Activated T-cell treated with anti-CD3 and anti-CD28 coated beads, Interleukin-2, amount 50 U/mL, for 48 hours (primary cell): ENCODE data around the gene HMG20A.

Experiments
- DNase-seq, 2 experiments: peaks; one replicate each; pipeline ENCODE4 v3.0.0-alpha.2; 2020

The HMG20A gene

DNA sequence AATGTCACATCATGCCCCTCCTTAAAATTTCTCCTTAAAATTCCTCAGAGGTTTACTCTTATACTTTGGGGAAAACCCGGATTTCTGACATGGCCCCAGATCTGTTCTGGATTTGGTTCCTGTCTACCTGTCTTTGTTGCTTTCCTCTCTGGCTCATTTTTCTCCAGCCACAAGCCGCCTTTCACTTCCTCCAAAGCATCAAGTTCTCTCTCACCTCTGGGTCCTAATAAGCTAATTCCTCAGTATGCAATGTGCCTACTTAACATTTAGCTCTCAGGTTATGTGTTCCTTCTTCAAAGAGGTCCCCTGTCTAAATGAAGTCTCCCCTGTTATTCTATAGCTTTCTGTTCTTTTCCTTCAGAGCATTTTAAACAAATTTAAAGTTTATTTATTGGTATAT is 16.1 kb downstream of the HMG20A start:
- no peak for DNase-seq

DNA sequence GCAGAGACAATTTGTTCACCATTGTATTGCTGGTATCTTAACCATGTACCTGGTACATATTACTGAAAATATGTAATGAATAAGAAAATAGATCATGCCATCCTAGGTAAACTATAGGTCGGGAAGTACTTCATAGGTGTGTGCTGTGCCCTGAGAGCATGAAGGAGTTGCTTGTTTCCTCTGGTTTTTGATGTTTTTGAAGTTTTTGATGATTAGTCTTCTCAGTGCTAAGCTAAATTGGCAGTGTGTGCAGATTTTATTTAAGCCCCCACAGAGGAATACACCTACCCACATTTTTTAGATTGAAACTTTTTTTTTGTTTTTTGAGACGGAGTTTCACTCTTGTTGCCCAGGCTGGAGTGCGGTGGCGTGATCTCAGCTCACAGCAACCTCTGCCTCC is 16.6 kb downstream of the HMG20A start:
- no peak for DNase-seq

GRCh38 chr15:77440378-77440999 is 19.8 kb downstream of the HMG20A start:
- no peak for DNase-seq

DNA sequence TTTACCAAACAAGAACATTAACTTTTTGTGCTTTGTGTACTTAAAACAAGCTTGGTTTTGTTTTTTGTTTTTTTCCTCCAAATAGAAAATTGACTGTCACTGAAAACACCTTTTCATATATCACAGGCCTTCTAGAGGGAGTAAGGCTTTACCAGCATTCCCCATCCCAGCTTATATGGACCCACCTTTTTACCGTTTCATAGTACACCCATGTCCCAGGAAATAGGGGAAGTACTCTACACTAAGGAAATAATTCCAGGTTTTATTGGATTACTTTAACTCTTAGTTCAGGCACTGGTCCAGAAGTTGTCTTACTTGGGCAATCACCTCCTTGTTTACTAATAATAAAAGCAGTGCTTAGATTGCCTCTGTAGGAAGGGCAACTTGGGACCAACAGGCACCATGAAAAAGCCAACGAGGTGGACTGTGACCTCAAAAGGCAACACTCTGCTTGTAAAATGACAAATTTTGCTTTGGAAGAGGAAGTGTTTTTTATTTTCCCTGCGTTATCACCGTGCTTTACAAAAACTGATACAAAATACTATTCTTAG is 26.2 kb downstream of the HMG20A start:
- DNase-seq, result no peak

DNA sequence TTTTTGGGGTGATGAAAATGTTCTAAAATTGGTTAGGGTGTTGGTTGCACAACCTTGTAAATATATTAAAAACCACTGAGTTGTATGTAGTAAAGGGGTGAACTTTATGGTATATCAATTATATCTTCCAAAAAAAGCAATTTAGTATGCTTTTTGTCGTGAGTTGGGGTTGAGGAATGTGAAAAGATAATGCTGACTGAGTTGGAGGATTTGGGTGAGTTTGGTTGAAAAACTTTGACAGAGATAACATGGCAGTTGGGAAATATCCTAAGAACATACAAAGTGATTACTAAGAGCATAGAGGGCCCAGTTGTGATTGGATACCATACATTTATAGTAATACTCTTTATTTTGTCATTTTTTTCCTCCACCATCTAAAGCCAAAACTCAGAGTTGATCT is 33.6 kb downstream of the HMG20A start:
- DNase-seq, result no peak

- no peak for DNase-seq
Measured at GRCh38 chr15:77454951-77455350, 34.3 kb downstream of the HMG20A start.

DNA sequence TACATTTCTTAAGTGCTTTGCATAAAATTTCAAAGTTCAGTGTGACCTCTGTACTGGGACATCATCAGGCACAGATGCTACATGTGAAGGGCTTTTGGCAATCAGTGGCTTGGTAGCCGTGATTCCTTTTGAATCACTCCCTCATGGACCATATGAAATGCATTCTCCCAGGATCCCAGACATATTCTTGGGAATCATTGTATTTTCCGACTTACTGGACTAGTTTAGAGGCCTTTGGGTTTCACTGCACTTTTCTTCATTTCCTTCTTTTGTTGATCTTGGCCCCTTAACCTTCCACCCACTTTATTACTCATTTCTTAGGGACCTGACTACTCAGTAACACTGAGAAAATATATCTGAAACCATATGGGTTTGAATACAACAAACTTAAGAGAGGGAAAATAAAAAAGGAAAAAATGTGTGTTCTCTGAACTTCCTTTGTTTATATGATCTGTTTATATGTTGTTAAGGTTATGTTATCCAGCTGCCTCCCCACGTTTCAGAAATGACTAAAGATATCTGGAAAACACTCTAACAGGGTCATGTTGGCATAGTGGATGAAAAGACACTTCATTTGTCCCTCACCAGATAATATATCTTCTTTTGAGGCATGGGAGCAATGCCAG is 35.1 kb downstream of the HMG20A start:
- no peak for DNase-seq

GRCh38 chr15:77456746-77457145 is 36.1 kb downstream of the HMG20A start:
- no peak for DNase-seq

DNA sequence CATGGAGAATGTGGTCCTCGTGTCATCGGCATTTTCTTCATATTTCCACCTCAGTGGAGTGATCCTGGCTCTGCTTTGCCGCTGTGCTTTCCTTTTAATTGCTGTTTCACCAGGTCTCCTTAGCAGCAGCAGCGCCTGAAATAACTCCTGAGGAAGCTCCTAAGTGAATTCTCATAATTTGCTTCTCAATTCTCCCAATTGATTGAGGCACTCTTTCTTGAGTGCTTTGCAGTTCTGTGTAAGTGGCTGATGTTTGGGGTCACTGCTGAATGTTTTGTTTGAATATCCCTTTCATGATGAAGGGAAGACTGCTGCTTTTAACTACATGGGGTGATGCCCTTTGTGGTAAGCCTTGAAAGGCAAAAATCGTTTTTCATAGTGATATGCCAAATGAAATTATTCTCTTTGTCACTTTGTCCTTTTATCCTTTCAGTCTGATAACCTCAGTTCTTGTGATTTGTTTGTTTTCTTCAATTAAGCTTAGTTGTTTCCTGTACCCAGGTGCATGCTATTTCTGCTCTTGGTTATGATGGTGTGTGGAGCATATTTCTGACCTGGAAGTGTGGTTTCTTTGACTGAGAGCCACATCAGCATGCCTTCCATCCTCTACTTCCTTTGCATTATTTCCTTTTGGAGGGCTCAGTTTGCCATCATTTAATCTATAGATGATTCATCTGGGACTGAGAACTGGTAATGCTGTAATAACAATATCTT is 36.7 kb downstream of the HMG20A start:
- no peak for DNase-seq

- no peak for DNase-seq
Measured at GRCh38 chr15:77457905-77458265, 37.2 kb downstream of the HMG20A start.

GRCh38 chr15:77459031-77459430 is 38.3 kb downstream of the HMG20A start:
- no peak for DNase-seq

DNA sequence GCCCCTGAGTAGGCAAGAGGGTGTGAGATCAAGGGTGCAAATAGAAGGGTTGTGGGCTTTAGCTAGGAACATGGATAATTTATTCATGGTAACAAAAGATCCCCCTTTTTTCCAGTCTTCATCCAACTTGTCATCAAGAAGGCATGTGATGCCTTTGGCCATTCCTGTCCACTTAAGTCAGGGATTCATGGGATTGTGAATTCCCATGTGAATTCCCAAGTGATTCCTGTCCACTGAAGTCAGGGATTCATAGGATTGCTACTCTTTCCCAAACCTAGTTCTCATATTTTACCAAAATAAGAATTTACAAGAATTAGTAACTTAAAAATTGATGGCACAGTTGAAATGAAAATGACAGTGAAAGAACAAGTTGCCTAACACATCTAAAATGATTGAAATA is 40.8 kb downstream of the HMG20A start:
- no peak for DNase-seq

DNA sequence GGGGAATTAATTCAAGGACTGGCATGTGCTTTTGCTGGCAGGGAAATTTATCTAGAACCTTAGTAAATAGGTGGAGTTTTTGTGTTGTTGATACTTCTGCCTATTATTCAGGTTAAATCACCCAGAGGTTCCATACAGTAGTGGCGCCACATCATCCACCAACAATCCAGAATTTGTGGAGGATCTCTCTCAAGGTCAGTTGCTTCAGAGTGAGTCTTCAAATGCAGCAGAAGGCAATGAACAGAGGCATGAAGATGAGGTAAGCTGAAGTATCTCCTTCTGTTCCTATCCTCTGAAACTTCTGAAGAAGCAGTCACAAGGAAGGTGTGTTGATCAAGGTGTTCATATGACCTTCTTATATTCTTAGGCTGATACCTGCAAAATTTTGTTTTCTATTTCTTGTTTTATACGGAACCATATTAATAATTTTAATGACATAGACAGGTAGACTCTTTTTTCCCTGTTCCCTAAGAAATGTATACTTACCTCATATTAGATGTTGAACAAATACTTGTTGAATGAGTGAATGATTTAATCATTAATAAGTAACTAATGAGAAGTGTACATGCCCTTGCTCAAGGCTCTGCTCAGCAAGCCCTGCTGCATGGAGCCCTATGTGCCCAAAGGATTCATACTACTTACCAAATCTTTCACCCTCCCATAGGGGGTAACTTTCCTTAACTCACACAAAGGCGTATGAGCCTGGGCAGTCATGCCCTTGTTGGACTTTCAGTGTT is 43.6 kb downstream of the HMG20A start:
- no peak for DNase-seq

GRCh38 chr15:77466521-77466920 is 45.8 kb downstream of the HMG20A start:
- DNase-seq, result no peak

DNA sequence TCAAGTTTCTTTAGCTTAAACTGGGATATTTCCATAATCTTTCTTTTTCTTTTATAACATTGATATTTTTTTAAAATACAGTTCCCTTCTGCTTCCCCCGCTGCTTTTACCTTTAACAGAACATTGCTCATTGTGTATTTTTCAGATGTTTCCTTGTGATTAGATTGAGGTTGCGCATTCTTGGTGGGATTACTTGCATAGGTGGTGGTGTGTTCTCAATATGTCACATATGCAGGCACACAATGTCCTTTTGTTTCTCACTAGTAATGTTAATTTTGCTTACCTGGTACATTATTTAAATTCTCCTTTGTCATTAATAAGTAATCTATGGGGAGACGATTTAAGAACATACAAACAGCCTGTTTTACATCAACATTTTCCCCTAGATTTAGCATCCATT is 48.2 kb downstream of the HMG20A start:
- DNase-seq, result no peak

- DNase-seq, result no peak
Measured at GRCh38 chr15:77470235-77470634, 49.5 kb downstream of the HMG20A start.

- no peak for DNase-seq
Measured at GRCh38 chr15:77473328-77473727, 52.6 kb downstream of the HMG20A start.

DNA sequence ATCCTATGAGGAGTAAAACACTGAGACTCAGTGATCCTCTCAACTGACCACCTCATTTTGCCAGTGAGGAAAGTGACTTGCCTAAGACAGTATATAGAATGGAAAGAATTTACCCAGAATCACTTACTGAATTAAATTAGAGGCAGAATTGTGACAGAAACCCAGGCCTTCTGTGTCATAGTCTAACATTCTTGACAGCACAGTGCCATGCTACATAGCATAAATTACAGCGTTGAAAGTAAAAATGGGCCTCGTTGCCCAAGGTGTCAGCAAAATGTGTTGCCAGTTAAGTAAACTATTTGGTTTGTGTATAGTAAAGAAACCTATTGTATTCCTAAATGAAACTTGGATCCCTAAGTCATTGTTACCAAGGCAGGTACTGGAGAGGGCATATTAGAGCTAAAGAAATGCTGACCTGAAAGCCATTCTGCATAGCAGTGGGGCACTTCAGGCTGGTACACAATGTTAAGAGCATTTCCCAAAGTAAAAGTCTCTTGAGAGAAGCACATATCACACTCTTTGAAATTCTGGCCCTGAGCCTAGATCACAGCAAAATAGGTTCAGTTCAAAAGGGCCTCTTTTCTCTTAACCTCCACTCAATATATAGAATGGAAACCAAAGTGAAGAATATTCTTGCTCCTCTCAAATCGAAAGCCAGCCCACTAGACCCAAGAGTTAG is 53.8 kb downstream of the HMG20A start:
- DNase-seq, result no peak

DNA sequence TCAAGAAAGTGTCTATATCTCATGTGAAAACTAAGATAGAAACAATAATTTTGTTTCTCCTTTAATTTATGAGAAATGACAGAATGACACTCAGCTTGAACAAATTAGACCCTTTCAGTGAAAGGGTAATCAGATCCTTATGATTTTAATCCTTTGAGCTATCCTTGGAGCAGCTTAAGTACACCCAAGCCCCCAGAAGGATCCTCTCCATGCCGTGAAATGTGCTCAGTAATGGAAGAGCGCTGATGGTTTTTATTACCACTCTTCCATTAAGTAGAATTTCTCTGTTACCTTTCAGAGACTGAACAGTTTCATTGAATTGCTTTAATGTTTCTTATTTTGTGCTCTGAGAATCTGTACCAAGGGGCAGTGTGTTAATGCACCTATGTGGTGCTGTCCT is 54.3 kb downstream of the HMG20A start:
- no peak for DNase-seq

- DNase-seq, result no peak
Measured at GRCh38 chr15:77475898-77476297, 55.2 kb downstream of the HMG20A start.

GRCh38 chr15:77476995-77477394 is 56.3 kb downstream of the HMG20A start:
- DNase-seq, result no peak

DNA sequence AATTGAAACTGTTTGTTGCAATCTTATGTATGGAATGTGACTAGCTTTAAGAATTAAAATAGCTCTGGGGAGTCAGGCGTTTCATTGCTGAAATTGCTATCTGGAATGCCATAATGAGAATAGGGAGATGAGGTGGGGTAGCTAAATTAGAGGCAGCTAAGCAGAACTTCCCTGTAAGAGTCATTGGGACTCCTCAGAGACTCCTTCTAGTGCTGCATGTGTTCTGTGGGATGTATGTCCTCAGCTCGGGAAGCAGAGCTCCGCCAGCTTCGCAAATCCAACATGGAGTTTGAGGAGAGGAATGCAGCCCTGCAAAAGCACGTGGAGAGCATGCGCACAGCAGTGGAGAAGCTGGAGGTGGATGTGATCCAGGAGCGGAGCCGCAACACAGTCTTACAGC is 57.4 kb downstream of the HMG20A start:
- no peak for DNase-seq

DNA sequence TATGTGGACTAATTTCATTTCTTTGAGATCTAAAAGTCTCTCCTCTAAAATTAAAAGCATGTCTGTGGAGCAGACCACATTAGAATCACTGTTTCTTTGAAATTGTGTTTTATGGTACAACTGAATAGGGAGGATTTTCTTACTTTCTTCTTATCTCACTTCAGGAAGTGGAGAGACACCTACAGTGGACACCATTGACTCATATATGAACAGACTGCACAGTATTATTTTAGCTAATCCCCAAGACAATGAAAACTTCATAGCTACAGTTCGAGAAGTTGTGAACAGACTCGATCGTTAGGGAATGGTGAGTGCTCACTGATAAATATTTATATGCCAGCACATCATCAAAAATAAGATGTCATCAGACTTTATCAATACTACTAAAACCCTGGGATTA is 58.3 kb downstream of the HMG20A start:
- DNase-seq, result no peak
